Hepatocyte (in vitro differentiated cells): ENCODE data around the gene VEPH1. TPM values are rescaled to one million over a fixed set of nuclear protein-coding genes. Genes with fewer than 3 reads are reported as not detected.
"Not testable (repeated sequence)": the region's sequence is repeated elsewhere in the genome, so short reads cannot be mapped to it uniquely, and the experiment has no call there.

Experiments
- DNase-seq: peaks from one replicate; pipeline ENCODE4 v3.0.0-alpha.2; 2016; ENCODE audit warnings: low spot score
- H2AFZ ChIP-seq: fragments of 200-600 bp; sonication (generic); 2 replicates; pipeline ENCODE4 v1.6.0; 2016; ENCODE audit warnings: antibody characterized with exemption, mild to moderate bottlenecking
- H3K27ac ChIP-seq: fragments of 200-600 bp; sonication (generic); 2 replicates; pipeline ENCODE4 v1.5.1; 2016; ENCODE audit warnings: mild to moderate bottlenecking
- H3K27me3 ChIP-seq: fragments of 200-600 bp; sonication (generic); 2 replicates; pipeline ENCODE4 v1.6.1; 2016
- H3K36me3 ChIP-seq: fragments of 200-600 bp; sonication (generic); replicated peaks from 2 replicates; pipeline ENCODE4 v1.5.1; 2016; ENCODE audit warnings: low read depth; ENCODE audit not compliant: insufficient read depth
- H3K4me1 ChIP-seq: fragments of 200-600 bp; sonication (generic); 2 replicates; pipeline ENCODE4 v1.5.1; 2016; ENCODE audit warnings: mild to moderate bottlenecking, moderate library complexity; ENCODE audit not compliant: insufficient read depth
- H3K4me2 ChIP-seq: fragments of 200-600 bp; sonication (generic); 2 replicates; pipeline ENCODE4 v1.6.0; 2016
- H3K4me3 ChIP-seq: fragments of 200-600 bp; sonication (generic); 2 replicates; pipeline ENCODE4 v1.5.1; 2016; ENCODE audit warnings: mild to moderate bottlenecking
- H3K79me2 ChIP-seq: fragments of 200-600 bp; sonication (generic); 2 replicates; pipeline ENCODE4 v1.6.0; 2017; ENCODE audit warnings: mild to moderate bottlenecking
- H3K9me2 ChIP-seq: fragments of 200-600 bp; sonication (generic); replicated peaks from 2 replicates; pipeline ENCODE4 v1.6.0; 2017; ENCODE audit warnings: mild to moderate bottlenecking; ENCODE audit not compliant: insufficient read depth
- H3K9me3 ChIP-seq: fragments of 200-600 bp; sonication (generic); 2 replicates; pipeline ENCODE4 v1.5.1; 2016; ENCODE audit warnings: low read depth, mild to moderate bottlenecking
- H4K20me1 ChIP-seq: fragments of 200-600 bp; sonication (generic); 2 replicates; pipeline ENCODE4 v1.6.0; 2016; ENCODE audit warnings: mild to moderate bottlenecking; ENCODE audit not compliant: insufficient read depth, poor library complexity, severe bottlenecking
- EZH2 ChIP-seq: fragments of 200-600 bp; sonication (generic); IDR thresholded peaks from 2 replicates; pipeline ENCODE4 v1.6.1; 2016; ENCODE audit warnings: antibody characterized with exemption, mild to moderate bottlenecking, borderline replicate concordance
- EZH2phosphoT487 ChIP-seq: fragments of 200-600 bp; sonication (generic); IDR thresholded peaks from one replicate; pipeline ENCODE4 v1.6.1; 2018; ENCODE audit warnings: antibody characterized with exemption, mild to moderate bottlenecking, low read depth, moderate library complexity; ENCODE audit not compliant: unreplicated experiment, severe bottlenecking
- WGBS: methylation state at CpG from one replicate; pipeline ENCODE4 v1.1.6; 2016; ENCODE audit warnings: low lambda C conversion rate; ENCODE audit errors: missing lambda C conversion rate; 5-methylcytosine and 5-hydroxymethylcytosine counted together
- polyA plus RNA-seq: library from polyadenylated mRNA; unstranded; fragments of >200 nt; fragmentation: Nextera tagmentation; extraction: Ambion mirVana; gene quantifications from 2 replicates; pipeline ENCODE4 v1.2.1, GENCODE V29; 2016
- total RNA-seq: library from RNA; depleted of rRNA; stranded (reverse); fragments of >200 nt; gene quantifications from 2 replicates; pipeline ENCODE4 v1.2.3, GENCODE V29; 2014
- TF ChIP-seq, protein P1 (sequence below): fragments of 200-600 bp; sonication (generic); IDR thresholded peaks from 2 replicates; pipeline ENCODE4 v1.5.1; 2016; ENCODE audit warnings: antibody characterized with exemption, mild to moderate bottlenecking; ENCODE audit not compliant: poor library complexity

VEPH1 gene
- total and polyA plus RNA-seq, 2 experiments from 2014 or later: 2.5 to 4.7 TPM

DNA sequence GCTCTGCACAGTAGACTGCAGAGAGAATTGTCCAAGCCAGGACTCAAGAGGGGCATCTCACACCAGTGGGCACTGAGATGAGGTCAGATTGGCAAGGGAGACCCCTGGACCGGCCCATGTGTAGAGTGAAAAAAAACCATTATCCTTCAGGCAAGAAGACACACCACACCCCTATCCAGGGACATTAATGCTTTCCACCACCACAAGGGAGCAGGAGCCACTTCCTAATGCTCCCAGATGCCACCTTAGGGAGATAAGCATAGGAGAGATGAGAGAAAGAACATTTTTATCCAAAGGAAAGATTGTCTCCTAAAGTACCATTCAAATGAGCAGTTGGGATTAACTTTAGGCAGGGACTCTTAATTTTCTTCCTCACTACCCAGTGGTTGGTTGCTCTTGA is 176.2 kb downstream of the VEPH1 start:
- Histone ChIP-seq H3K27ac (no peak overlapping the region), H3K9me3 (peaks cover 5% of the 10 kb centered on the region), H3K9me2 (no peaks in the 10 kb centered on the region), H3K4me1 (no peaks in the 10 kb centered on the region), H3K79me2 (no peaks in the 10 kb centered on the region), H3K4me2 (no peak overlapping the region), H3K36me3 (no peaks in the 10 kb centered on the region), H2AFZ (no peak overlapping the region), H3K27me3 (no peaks in the 10 kb centered on the region), H4K20me1 (no peaks in the 10 kb centered on the region), H3K4me3 (no peak overlapping the region)
- no peak for TF ChIP-seq EZH2phosphoT487
- TF ChIP-seq EZH2: no peak
- TF ChIP-seq, protein P1, sequence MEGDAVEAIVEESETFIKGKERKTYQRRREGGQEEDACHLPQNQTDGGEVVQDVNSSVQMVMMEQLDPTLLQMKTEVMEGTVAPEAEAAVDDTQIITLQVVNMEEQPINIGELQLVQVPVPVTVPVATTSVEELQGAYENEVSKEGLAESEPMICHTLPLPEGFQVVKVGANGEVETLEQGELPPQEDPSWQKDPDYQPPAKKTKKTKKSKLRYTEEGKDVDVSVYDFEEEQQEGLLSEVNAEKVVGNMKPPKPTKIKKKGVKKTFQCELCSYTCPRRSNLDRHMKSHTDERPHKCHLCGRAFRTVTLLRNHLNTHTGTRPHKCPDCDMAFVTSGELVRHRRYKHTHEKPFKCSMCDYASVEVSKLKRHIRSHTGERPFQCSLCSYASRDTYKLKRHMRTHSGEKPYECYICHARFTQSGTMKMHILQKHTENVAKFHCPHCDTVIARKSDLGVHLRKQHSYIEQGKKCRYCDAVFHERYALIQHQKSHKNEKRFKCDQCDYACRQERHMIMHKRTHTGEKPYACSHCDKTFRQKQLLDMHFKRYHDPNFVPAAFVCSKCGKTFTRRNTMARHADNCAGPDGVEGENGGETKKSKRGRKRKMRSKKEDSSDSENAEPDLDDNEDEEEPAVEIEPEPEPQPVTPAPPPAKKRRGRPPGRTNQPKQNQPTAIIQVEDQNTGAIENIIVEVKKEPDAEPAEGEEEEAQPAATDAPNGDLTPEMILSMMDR: no peak
- WGBS: 88% methylated on average over 1 of the region's 1 CpG
- no peak for DNase-seq

DNA sequence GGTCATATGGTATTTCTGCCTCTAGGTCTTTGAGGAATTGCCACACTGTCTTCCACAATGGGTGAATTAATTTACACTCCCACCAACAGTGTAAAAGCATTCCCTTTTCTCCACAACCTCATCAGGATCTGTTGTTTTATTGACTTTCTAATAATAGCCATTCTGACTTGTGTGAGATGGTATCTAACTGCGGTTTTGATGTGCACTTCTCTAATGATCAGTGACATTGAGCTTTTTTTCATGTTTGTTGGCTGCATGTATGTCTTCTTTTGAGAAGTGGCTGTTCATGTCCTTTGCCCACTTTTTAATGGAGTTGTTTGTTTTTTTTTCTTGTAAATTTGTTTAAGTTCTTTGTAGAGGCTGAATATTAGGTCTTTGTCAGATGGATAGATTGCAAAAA is 178.3 kb downstream of the VEPH1 start:
- not testable (repeated sequence) for H3K79me2 ChIP-seq, H3K9me2 ChIP-seq, H3K4me1 ChIP-seq, H3K9me3 ChIP-seq, H4K20me1 ChIP-seq, H2AFZ ChIP-seq, H3K27ac ChIP-seq, H3K4me2 ChIP-seq, DNase-seq, H3K4me3 ChIP-seq, H3K27me3 ChIP-seq, H3K36me3 ChIP-seq
- WGBS: 94% methylated on average over 1 of the region's 1 CpG

DNA sequence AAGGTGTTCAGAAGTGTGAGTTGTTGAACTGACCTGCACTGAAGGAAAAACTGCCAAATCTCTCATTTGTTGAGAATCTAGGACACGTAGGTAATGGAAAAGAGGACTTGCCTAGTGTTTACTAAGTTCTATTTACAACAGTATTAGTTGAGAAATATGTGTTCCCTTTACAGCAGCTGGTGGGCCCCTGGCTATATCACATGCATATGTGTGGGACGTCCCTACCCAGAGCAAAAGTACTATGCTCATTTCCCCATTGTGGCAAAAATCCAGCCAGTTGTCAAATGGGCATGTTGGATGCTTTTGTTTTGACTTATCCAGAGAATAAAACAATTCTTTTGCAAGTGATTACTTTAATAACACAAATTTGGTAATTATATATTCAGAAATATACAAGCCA is 179.9 kb downstream of the VEPH1 start:
- 70% methylated on average over 2 of the region's 2 CpGs for WGBS
- H3K9me3 ChIP-seq: peaks cover 5% of the 10 kb centered on the region

DNA sequence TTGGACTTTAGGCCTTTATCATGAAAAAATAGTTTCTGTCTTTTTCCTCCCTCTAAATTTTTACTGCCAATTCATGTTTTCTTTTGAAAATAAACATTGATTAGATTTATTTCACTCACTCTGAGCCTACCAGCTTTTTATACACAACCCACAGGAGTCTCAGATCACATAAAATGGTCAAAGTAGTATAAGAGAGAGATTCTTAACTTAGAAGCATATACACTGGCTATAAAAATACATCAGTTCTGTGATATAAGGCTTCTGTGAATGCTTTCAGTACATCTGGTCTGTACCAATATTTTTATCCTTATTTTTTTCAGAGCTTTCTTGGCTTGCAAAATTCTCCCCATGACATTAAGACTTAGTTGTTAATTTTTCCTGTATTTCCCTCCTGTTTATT is 183.5 kb downstream of the VEPH1 start:
- H3K79me2 ChIP-seq: no peaks in the 10 kb centered on the region
- H3K9me2 ChIP-seq: no peaks in the 10 kb centered on the region
- no peak overlapping the region for H3K4me3 ChIP-seq
- peak overlapping the region; percentile 23 for H3K27ac ChIP-seq
- H3K27me3 ChIP-seq: no peaks in the 10 kb centered on the region
- no peaks in the 10 kb centered on the region for H4K20me1 ChIP-seq
- H3K4me2 ChIP-seq: no peak overlapping the region
- no peak overlapping the region for H2AFZ ChIP-seq
- H3K9me3 ChIP-seq: no peaks in the 10 kb centered on the region
- peaks cover 6% of the 10 kb centered on the region for H3K4me1 ChIP-seq
- no peaks in the 10 kb centered on the region for H3K36me3 ChIP-seq
- TF ChIP-seq, protein P1: no peak
- DNase-seq: no peak

More for the DNA sequence above, 179.9 kb downstream of the VEPH1 start:
- no peaks in the 10 kb centered on the region for H3K27me3 ChIP-seq
- H3K4me3 ChIP-seq: no peak overlapping the region
- no peaks in the 10 kb centered on the region for H3K36me3 ChIP-seq
- no peaks in the 10 kb centered on the region for H3K79me2 ChIP-seq
- peaks cover 6% of the 10 kb centered on the region for H3K4me1 ChIP-seq
- no peak overlapping the region for H2AFZ ChIP-seq
- TF ChIP-seq EZH2 (no peak), EZH2phosphoT487 (no peak)
- TF ChIP-seq, protein P1: no peak
- H3K9me2 ChIP-seq: no peaks in the 10 kb centered on the region
- no peak for DNase-seq
- H3K4me2 ChIP-seq: no peak overlapping the region
- no peak overlapping the region for H3K27ac ChIP-seq
- no peaks in the 10 kb centered on the region for H4K20me1 ChIP-seq
